GM23338 (cell line): ENCODE data around the gene ABHD10. TPM values are rescaled to one million over a fixed set of nuclear protein-coding genes. Genes with fewer than 3 reads are reported as not detected.

Experiments used
- ATAC-seq: fragments of 200-7000 bp; cut with Tn5 transposase; 3 replicates; pipeline ENCODE4 v1.9.1; 2020
- DNase-seq: peaks from one replicate; pipeline ENCODE4 v3.0.0-alpha.2; 2015; ENCODE audit warnings: low spot score
- H2AFZ ChIP-seq: fragments of 200-600 bp; sonication (generic); 2 replicates; pipeline ENCODE4 v1.8.0; 2016; ENCODE audit warnings: antibody characterized with exemption, mild to moderate bottlenecking, moderate library complexity
- H3F3A ChIP-seq: fragments of 200-600 bp; sonication (generic); replicated peaks from 2 replicates; pipeline ENCODE4 v1.8.0; 2017; ENCODE audit warnings: antibody characterized with exemption, mixed run types, low read depth
- H3K27ac ChIP-seq: fragments of 200-600 bp; sonication (generic); 2 replicates; pipeline ENCODE4 v1.6.1; 2016; ENCODE audit warnings: low read depth
- H3K27me3 ChIP-seq: fragments of 200-600 bp; sonication (generic); 2 replicates; pipeline ENCODE4 v1.8.0; 2016; ENCODE audit warnings: mild to moderate bottlenecking, mixed run types, moderate library complexity; ENCODE audit not compliant: insufficient read depth
- H3K36me3 ChIP-seq: fragments of 200-600 bp; sonication (generic); 2 replicates; pipeline ENCODE4 v1.8.0; 2016; ENCODE audit warnings: mild to moderate bottlenecking; ENCODE audit not compliant: insufficient read depth
- H3K4me1 ChIP-seq: fragments of 200-600 bp; sonication (generic); 2 replicates; pipeline ENCODE4 v1.8.0; 2016; ENCODE audit warnings: mild to moderate bottlenecking, moderate library complexity; ENCODE audit not compliant: insufficient read depth
- H3K4me2 ChIP-seq: fragments of 200-600 bp; sonication (generic); 2 replicates; pipeline ENCODE4 v1.7.1; 2017; ENCODE audit warnings: mixed run types
- H3K4me3 ChIP-seq: fragments of 200-600 bp; sonication (generic); 2 replicates; pipeline ENCODE4 v1.6.1; 2016; ENCODE audit warnings: mixed run types
- H3K79me2 ChIP-seq: fragments of 200-600 bp; sonication (generic); replicated peaks from 2 replicates; pipeline ENCODE4 v1.8.0; 2017; ENCODE audit warnings: mild to moderate bottlenecking; ENCODE audit not compliant: insufficient read depth
- H3K9me2 ChIP-seq: fragments of 200-600 bp; sonication (generic); 2 replicates; pipeline ENCODE4 v1.8.0; 2017; ENCODE audit not compliant: insufficient read depth
- H4K20me1 ChIP-seq: fragments of 200-600 bp; sonication (generic); replicated peaks from 2 replicates; pipeline ENCODE4 v1.8.0; 2017; ENCODE audit warnings: mild to moderate bottlenecking; ENCODE audit not compliant: insufficient read depth
- H3K27ac Mint-ChIP-seq: 2 replicates; pipeline ENCODE4 v1.8.0; 2020; ENCODE audit warnings: inconsistent platforms, mild to moderate bottlenecking, moderate library complexity, mixed read lengths
- H3K27me3 Mint-ChIP-seq: 3 replicates; pipeline ENCODE4 v1.8.0; 2022; ENCODE audit warnings: low read depth, mild to moderate bottlenecking, moderate library complexity, mixed read lengths, inconsistent platforms; ENCODE audit not compliant: insufficient read depth, poor library complexity
- H3K36me3 Mint-ChIP-seq: 3 replicates; pipeline ENCODE4 v1.8.0; 2021; ENCODE audit warnings: low read depth, mild to moderate bottlenecking, inconsistent platforms, moderate library complexity, mixed read lengths
- H3K4me1 Mint-ChIP-seq: 3 replicates; pipeline ENCODE4 v1.8.0; 2020; ENCODE audit warnings: mild to moderate bottlenecking, inconsistent platforms, mixed read lengths
- H3K4me3 Mint-ChIP-seq: 3 replicates; pipeline ENCODE4 v1.8.0; 2021; ENCODE audit warnings: moderate library complexity, mild to moderate bottlenecking, inconsistent platforms, mixed read lengths
- H3K9me3 Mint-ChIP-seq: 3 replicates; pipeline ENCODE4 v1.8.0; 2020; ENCODE audit warnings: moderate library complexity, mild to moderate bottlenecking, inconsistent platforms, mixed read lengths
- CTCF ChIP-seq, 2 experiments: fragments of 200-600 bp in 1 of 2; sonication (generic) in 1 of 2; conservative IDR thresholded peaks; 2 replicates each; pipeline versions ENCODE4 v1.5.1 to v1.6.1; 2016 to 2017; ENCODE audit warnings: antibody characterized with exemption in 2 of 2, low read depth in 2 of 2, mild to moderate bottlenecking in 2 of 2, moderate library complexity in 1 of 2
- JUNB ChIP-seq: IDR thresholded peaks from one replicate; pipeline ENCODE4 v1.6.1; 2016; ENCODE audit warnings: antibody characterized with exemption; ENCODE audit not compliant: unreplicated experiment
- NANOG ChIP-seq: IDR thresholded peaks from 2 replicates; pipeline ENCODE4 v1.6.1; 2016; ENCODE audit warnings: antibody characterized with exemption, borderline replicate concordance
- POLR2AphosphoS5 ChIP-seq: IDR thresholded peaks from 2 replicates; pipeline ENCODE4 v1.6.1; 2016; ENCODE audit warnings: antibody characterized with exemption, low read depth
- ZNF462 ChIP-seq: fragments of 250-450 bp; sonication (Bioruptor Pico); IDR thresholded peaks from 2 replicates; pipeline ENCODE4 v1.5.0; 2020; ENCODE audit warnings: mild to moderate bottlenecking, moderate library complexity
- polyA plus RNA-seq: library from polyadenylated mRNA; unstranded; fragments of >200 nt; fragmentation: Nextera tagmentation; extraction: Ambion mirVana; gene quantifications from 2 replicates; pipeline ENCODE4 v1.2.1, GENCODE V29; 2016
- total RNA-seq: library from RNA; depleted of rRNA; stranded (reverse); fragments of >200 nt; shearing (Covaris generic); gene quantifications from 2 replicates; pipeline ENCODE4 v1.2.3, GENCODE V29; 2014

The ABHD10 gene
- total and polyA plus RNA-seq, 2 experiments from 2014 or later: 16.9 to 28.0 TPM

GRCh38 chr3:112011376-112011940, 32.6 kb downstream of the ABHD10 start:
- H3K4me1 Mint-ChIP-seq: peaks cover 8% of the 10 kb centered on the region
- Histone ChIP-seq H3K4me2 (no peak overlapping the region), H3K9me2 (no peaks in the 10 kb centered on the region), H3K4me1 (no peaks in the 10 kb centered on the region; the same call in 1 of the 2 replicates), H3K4me3 (no peak overlapping the region), H3K27ac (no peak overlapping the region), H3K27me3 (no peaks in the 10 kb centered on the region), H2AFZ (no peak overlapping the region), H3K36me3 (no peaks in the 10 kb centered on the region), H3K79me2 (no peaks in the 10 kb centered on the region), H3F3A (no peaks in the 10 kb centered on the region), H4K20me1 (no peaks in the 10 kb centered on the region; the same call in 1 of the 2 replicates)
- H3K27ac Mint-ChIP-seq: no peak overlapping the region
- no peaks in the 10 kb centered on the region for H3K9me3 Mint-ChIP-seq
- ATAC-seq (no peak), DNase-seq (no peak)
- peaks cover 8% of the 10 kb centered on the region for H3K27me3 Mint-ChIP-seq
- TF ChIP-seq ZNF462 (CRISPR knock-in tag) (no peak), JUNB (no peak), NANOG (no peak), POLR2AphosphoS5 (no peak), CTCF (conservative IDR thresholded peaks at IDR 0.05; ENCODE audit: low read depth in 2 of 2) (no peak)
- no peak overlapping the region for H3K4me3 Mint-ChIP-seq
- H3K36me3 Mint-ChIP-seq: no peaks in the 10 kb centered on the region
